Nephron (organoid): ENCODE data around the gene VSTM2L.

Experiments used
- H3K27ac Mint-ChIP-seq, 3 experiments: 2 replicates each; pipeline ENCODE4 v1.8.0; 2020; ENCODE audit warnings: mixed read lengths in 3 of 3, mild to moderate bottlenecking in 2 of 3, moderate library complexity in 1 of 3
- H3K27me3 Mint-ChIP-seq: 2 replicates; pipeline ENCODE4 v1.8.0; 2021; ENCODE audit warnings: low read depth, mild to moderate bottlenecking, moderate library complexity, mixed read lengths
- H3K36me3 Mint-ChIP-seq: 2 replicates; pipeline ENCODE4 v1.8.0; 2020; ENCODE audit warnings: low read depth, mixed read lengths
- H3K4me1 Mint-ChIP-seq: 2 replicates; pipeline ENCODE4 v1.8.0; 2020; ENCODE audit warnings: mixed read lengths
- H3K4me3 Mint-ChIP-seq, 3 experiments: 2 replicates each; pipeline ENCODE4 v1.8.0; 2020; ENCODE audit warnings: mild to moderate bottlenecking in 3 of 3, mixed read lengths in 3 of 3, moderate library complexity in 2 of 3
- H3K9me3 Mint-ChIP-seq: 2 replicates; pipeline ENCODE4 v1.8.0; 2020; ENCODE audit warnings: mixed read lengths
- CTCF ChIP-seq, 3 experiments: fragments of 200-600 bp; sonication (generic); IDR thresholded peaks; one replicate each; pipeline ENCODE4 v1.5.0; 2021; ENCODE audit warnings: antibody characterized with exemption in 3 of 3; ENCODE audit not compliant: unreplicated experiment in 3 of 3

VSTM2L gene

GRCh38 chr20:37881601-37882343 is 21.2 kb upstream of the VSTM2L start:
- Mint-ChIP-seq H3K36me3 (no peaks in the 10 kb centered on the region), H3K27ac (peak overlapping the region; percentile 29 to 57 (median 43)), H3K9me3 (no peaks in the 10 kb centered on the region), H3K27me3 (peaks cover 42% of the 10 kb centered on the region), H3K4me1 (peaks cover 48% of the 10 kb centered on the region), H3K4me3 (peak overlapping the region in 1 of 3 experiments; percentile 3)
- no peak for TF ChIP-seq CTCF (IDR thresholded peaks at IDR 0.05; ENCODE audit: unreplicated experiment in 3 of 3)

GRCh38 chr20:37882961-37883712 is 19.8 kb upstream of the VSTM2L start:
- Mint-ChIP-seq H3K9me3 (no peaks in the 10 kb centered on the region), H3K4me3 (no peak overlapping the region), H3K27ac (no peak overlapping the region), H3K36me3 (no peaks in the 10 kb centered on the region), H3K27me3 (peaks cover 44% of the 10 kb centered on the region), H3K4me1 (peaks cover 54% of the 10 kb centered on the region)
- TF ChIP-seq CTCF (IDR thresholded peaks at IDR 0.05; ENCODE audit: unreplicated experiment in 3 of 3): no peak

GRCh38 chr20:37885042-37885441 is 17.9 kb upstream of the VSTM2L start:
- Mint-ChIP-seq H3K4me3 (no peak overlapping the region), H3K27me3 (peaks cover 41% of the 10 kb centered on the region), H3K27ac (no peak overlapping the region), H3K9me3 (no peaks in the 10 kb centered on the region), H3K4me1 (peaks cover 49% of the 10 kb centered on the region), H3K36me3 (no peaks in the 10 kb centered on the region)
- no peak for TF ChIP-seq CTCF (IDR thresholded peaks at IDR 0.05; ENCODE audit: unreplicated experiment in 3 of 3)

- no peak for TF ChIP-seq CTCF (IDR thresholded peaks at IDR 0.05; ENCODE audit: unreplicated experiment in 3 of 3)
- Mint-ChIP-seq H3K4me1 (peaks cover 53% of the 10 kb centered on the region), H3K27me3 (peaks cover 41% of the 10 kb centered on the region), H3K9me3 (no peaks in the 10 kb centered on the region), H3K27ac (no peak overlapping the region), H3K4me3 (no peak overlapping the region), H3K36me3 (no peaks in the 10 kb centered on the region)
Measured at GRCh38 chr20:37885593-37886503, 17.1 kb upstream of the VSTM2L start.

- H3K4me1 Mint-ChIP-seq: peaks cover 44% of the 10 kb centered on the region
- no peak for TF ChIP-seq CTCF (IDR thresholded peaks at IDR 0.05; ENCODE audit: unreplicated experiment in 3 of 3)
- no peaks in the 10 kb centered on the region for H3K36me3 Mint-ChIP-seq
- H3K4me3 Mint-ChIP-seq: no peak overlapping the region
- no peaks in the 10 kb centered on the region for H3K9me3 Mint-ChIP-seq
- peaks cover 41% of the 10 kb centered on the region for H3K27me3 Mint-ChIP-seq
- no peak overlapping the region for H3K27ac Mint-ChIP-seq
Measured at GRCh38 chr20:37886851-37887297, 16.1 kb upstream of the VSTM2L start.
